ENCODE data around the gene THSD7A.

DNA sequence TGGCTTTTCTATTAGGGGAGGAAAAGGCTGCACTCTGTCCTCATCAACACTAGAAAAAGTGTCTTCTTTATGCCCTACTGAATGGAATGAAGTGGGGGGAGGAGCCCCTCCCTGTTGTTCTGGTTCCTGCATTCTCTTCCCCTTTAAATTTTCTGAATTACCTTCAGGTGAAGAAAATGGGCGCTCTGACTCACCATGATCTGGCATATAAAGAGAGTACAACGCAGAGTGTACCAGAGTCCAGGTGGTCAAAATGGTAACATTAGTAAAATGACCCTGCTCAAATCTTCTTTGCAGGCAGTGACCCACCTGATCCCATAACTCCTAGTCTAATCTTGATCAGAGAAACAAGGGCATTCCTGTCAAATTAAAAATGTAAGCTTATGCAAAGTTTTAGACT, 80.7 kb downstream of the THSD7A start:
- TF ChIP-seq, protein P1, sequence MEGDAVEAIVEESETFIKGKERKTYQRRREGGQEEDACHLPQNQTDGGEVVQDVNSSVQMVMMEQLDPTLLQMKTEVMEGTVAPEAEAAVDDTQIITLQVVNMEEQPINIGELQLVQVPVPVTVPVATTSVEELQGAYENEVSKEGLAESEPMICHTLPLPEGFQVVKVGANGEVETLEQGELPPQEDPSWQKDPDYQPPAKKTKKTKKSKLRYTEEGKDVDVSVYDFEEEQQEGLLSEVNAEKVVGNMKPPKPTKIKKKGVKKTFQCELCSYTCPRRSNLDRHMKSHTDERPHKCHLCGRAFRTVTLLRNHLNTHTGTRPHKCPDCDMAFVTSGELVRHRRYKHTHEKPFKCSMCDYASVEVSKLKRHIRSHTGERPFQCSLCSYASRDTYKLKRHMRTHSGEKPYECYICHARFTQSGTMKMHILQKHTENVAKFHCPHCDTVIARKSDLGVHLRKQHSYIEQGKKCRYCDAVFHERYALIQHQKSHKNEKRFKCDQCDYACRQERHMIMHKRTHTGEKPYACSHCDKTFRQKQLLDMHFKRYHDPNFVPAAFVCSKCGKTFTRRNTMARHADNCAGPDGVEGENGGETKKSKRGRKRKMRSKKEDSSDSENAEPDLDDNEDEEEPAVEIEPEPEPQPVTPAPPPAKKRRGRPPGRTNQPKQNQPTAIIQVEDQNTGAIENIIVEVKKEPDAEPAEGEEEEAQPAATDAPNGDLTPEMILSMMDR (conservative IDR thresholded peaks at IDR 0.05), result no peak
- TF ChIP-seq ZFX (IDR thresholded peaks at IDR 0.05), result no peak

Measured in C4-2B (cell line).